ENCODE data around the gene PNPLA4.

DNA sequence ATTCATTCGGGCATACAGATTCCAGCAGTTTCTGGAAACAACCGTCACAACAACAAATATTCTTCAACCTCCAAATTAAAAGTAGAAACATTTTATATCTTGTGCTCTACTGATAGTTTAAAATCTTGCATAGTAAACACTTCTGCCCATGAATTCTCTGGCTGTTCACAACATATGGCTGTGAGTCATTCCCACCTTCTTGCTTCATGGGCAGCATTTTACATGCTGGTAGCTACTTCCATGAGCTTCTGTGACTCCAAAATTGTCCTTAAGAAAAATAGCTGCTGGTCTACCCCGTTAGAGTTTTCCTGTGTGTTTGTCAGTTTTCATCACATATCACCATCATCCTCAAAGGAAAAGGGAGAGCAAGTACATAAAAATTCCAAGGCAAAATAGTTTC lies 22.7 kb downstream of the PNPLA4 start:
- TF ChIP-seq CTCF (IDR thresholded peaks at IDR 0.05 in 2 of 3, conservative IDR thresholded peaks at IDR 0.05 in 1 of 3; ENCODE audit: borderline replicate concordance in 1 of 3, insufficient read depth in 1 of 3, low read depth in 2 of 3, low read length in 2 of 3): no peak
- TF ChIP-seq, protein P1, sequence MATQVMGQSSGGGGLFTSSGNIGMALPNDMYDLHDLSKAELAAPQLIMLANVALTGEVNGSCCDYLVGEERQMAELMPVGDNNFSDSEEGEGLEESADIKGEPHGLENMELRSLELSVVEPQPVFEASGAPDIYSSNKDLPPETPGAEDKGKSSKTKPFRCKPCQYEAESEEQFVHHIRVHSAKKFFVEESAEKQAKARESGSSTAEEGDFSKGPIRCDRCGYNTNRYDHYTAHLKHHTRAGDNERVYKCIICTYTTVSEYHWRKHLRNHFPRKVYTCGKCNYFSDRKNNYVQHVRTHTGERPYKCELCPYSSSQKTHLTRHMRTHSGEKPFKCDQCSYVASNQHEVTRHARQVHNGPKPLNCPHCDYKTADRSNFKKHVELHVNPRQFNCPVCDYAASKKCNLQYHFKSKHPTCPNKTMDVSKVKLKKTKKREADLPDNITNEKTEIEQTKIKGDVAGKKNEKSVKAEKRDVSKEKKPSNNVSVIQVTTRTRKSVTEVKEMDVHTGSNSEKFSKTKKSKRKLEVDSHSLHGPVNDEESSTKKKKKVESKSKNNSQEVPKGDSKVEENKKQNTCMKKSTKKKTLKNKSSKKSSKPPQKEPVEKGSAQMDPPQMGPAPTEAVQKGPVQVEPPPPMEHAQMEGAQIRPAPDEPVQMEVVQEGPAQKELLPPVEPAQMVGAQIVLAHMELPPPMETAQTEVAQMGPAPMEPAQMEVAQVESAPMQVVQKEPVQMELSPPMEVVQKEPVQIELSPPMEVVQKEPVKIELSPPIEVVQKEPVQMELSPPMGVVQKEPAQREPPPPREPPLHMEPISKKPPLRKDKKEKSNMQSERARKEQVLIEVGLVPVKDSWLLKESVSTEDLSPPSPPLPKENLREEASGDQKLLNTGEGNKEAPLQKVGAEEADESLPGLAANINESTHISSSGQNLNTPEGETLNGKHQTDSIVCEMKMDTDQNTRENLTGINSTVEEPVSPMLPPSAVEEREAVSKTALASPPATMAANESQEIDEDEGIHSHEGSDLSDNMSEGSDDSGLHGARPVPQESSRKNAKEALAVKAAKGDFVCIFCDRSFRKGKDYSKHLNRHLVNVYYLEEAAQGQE (IDR thresholded peaks at IDR 0.05; ENCODE audit: low read depth): no peak
- no peak for TF ChIP-seq POLR2A (IDR thresholded peaks at IDR 0.05; ENCODE audit: borderline replicate concordance, extremely low read depth, insufficient read depth, insufficient read length)
- TF ChIP-seq JUND (IDR thresholded peaks at IDR 0.05): no peak
- TF ChIP-seq SIN3A (IDR thresholded peaks at IDR 0.05; ENCODE audit: low read depth): no peak

Data from HCT116 (cell line).